Natural killer cell (primary cell): ENCODE data around the gene MYOCD. TPM values are rescaled to one million over a fixed set of nuclear protein-coding genes. Genes with fewer than 3 reads are reported as not detected.

ENCODE experiments used
- ATAC-seq, 3 donors: fragments of 150-1000 bp in 2 of 3; fragments of 200-7000 bp in 1 of 3; cut with Tn5 transposase; 1 replicate in 1 of 3; 2 replicates in 2 of 3; pipeline ENCODE4 v1.10.0; 2021; ENCODE audit warnings: mild to moderate bottlenecking in 2 of 3, moderate library complexity in 2 of 3
- DNase-seq, 2 donors: peaks; one replicate each; pipeline versions ENCODE4 v3.0.0 to v3.0.0-alpha.2; 2013 to 2021; ENCODE audit warnings: mixed read lengths in 1 of 2
- H3K27ac ChIP-seq: one replicate; pipeline ENCODE4 v1.5.1; 2013; ENCODE audit warnings: mild to moderate bottlenecking, low read length
- H3K27me3 ChIP-seq: one replicate; pipeline ENCODE4 v1.6.1; 2013; ENCODE audit warnings: low read length; ENCODE audit not compliant: control insufficient read depth, insufficient read depth
- H3K36me3 ChIP-seq: one replicate; pipeline ENCODE4 v1.6.1; 2013; ENCODE audit warnings: low read length; ENCODE audit not compliant: control insufficient read depth, insufficient read depth
- H3K4me1 ChIP-seq: one replicate; pipeline ENCODE4 v1.6.1; 2013; ENCODE audit warnings: low read length; ENCODE audit not compliant: control insufficient read depth, insufficient read depth
- H3K4me3 ChIP-seq: one replicate; pipeline ENCODE4 v1.5.1; 2013; ENCODE audit warnings: low read length
- H3K9me3 ChIP-seq: one replicate; pipeline ENCODE4 v1.6.1; 2013; ENCODE audit warnings: low read length; ENCODE audit not compliant: control insufficient read depth, insufficient read depth
- H3K27ac Mint-ChIP-seq, 2 donors: one replicate each; pipeline ENCODE4 v1.8.0; 2022; ENCODE audit warnings: mild to moderate bottlenecking in 2 of 2, mixed read lengths in 2 of 2, moderate library complexity in 1 of 2
- H3K27me3 Mint-ChIP-seq, 2 donors: one replicate each; pipeline ENCODE4 v1.8.0; 2022; ENCODE audit warnings: low read depth in 2 of 2, mixed read lengths in 2 of 2
- H3K36me3 Mint-ChIP-seq: one replicate; pipeline ENCODE4 v1.8.0; 2022; ENCODE audit warnings: mixed read lengths
- H3K4me1 Mint-ChIP-seq, 2 donors: one replicate each; pipeline ENCODE4 v1.8.0; 2022; ENCODE audit warnings: mixed read lengths in 2 of 2
- H3K4me3 Mint-ChIP-seq: one replicate; pipeline ENCODE4 v1.8.0; 2022; ENCODE audit warnings: mild to moderate bottlenecking, moderate library complexity, mixed read lengths
- H3K9me3 Mint-ChIP-seq, 2 donors: one replicate each; pipeline ENCODE4 v1.8.0; 2022; ENCODE audit warnings: mixed read lengths in 2 of 2
- CTCF ChIP-seq: fragments of 200-600 bp; IDR thresholded peaks from one replicate; pipeline ENCODE4 v1.8.0; 2022; ENCODE audit warnings: antibody characterized with exemption
- WGBS: methylation state at CpG from one replicate; pipeline ENCODE4 v1.1.7; 2013; ENCODE audit warnings: missing lambda C conversion rate; ENCODE audit not compliant: insufficient coverage; 5-methylcytosine and 5-hydroxymethylcytosine counted together
- intact Hi-C: fragments of 100-400 bp; cut with micrococcal nuclease; formaldehyde crosslinking; loops from one replicate; pipeline ENCODE4 v1.14.2; 2022
- total RNA-seq, 4 donors: library from RNA; stranded (reverse); fragments of 120-200 nt in 1 of 4; gene quantifications; one replicate each; pipeline versions ENCODE4 v1.2.3 to v1.2.4, GENCODE V29; 2013 to 2022

MYOCD gene
- total RNA-seq, 3 donors from 2014 or later (not counting 1 experiment from before 2014, with no cell fraction given): not detected

- intact Hi-C loops: no loop called here
- DNase-seq (no peak), ATAC-seq (no peak)
- H3K27ac Mint-ChIP-seq: no peak overlapping the region
- no peaks in the 10 kb centered on the region for H3K36me3 Mint-ChIP-seq
- no peaks in the 10 kb centered on the region for H3K27me3 Mint-ChIP-seq
- no peaks in the 10 kb centered on the region for H3K4me1 ChIP-seq
- H3K27me3 ChIP-seq: no peaks in the 10 kb centered on the region
- no peak overlapping the region for H3K4me3 ChIP-seq
- no peak overlapping the region for H3K4me3 Mint-ChIP-seq
- WGBS: 71% methylated on average over 4 of the region's 4 CpGs
- H3K9me3 Mint-ChIP-seq: peaks cover 3 to 7% of the 10 kb centered on the region in 2 donors
- no peak for TF ChIP-seq CTCF
- H3K27ac ChIP-seq: no peak overlapping the region
- no peaks in the 10 kb centered on the region for H3K9me3 ChIP-seq
- no peaks in the 10 kb centered on the region for H3K36me3 ChIP-seq
- no peaks in the 10 kb centered on the region for H3K4me1 Mint-ChIP-seq
Measured at GRCh38 chr17:12706070-12706469, 40.4 kb downstream of the MYOCD start.

- Histone ChIP-seq H3K36me3 (no peaks in the 10 kb centered on the region), H3K27ac (no peak overlapping the region), H3K9me3 (no peaks in the 10 kb centered on the region), H3K4me1 (no peaks in the 10 kb centered on the region), H3K4me3 (no peak overlapping the region), H3K27me3 (no peaks in the 10 kb centered on the region)
- Mint-ChIP-seq H3K4me1 (no peaks in the 10 kb centered on the region), H3K4me3 (no peak overlapping the region), H3K27me3 (no peaks in the 10 kb centered on the region), H3K36me3 (peaks cover 7% of the 10 kb centered on the region), H3K27ac (no peak overlapping the region), H3K9me3 (peaks cover 3 to 4% of the 10 kb centered on the region in 2 donors)
- intact Hi-C loops: no loop called here
- DNase-seq: no peak
- no peak for ATAC-seq
- no peak for TF ChIP-seq CTCF
Measured at GRCh38 chr17:12709063-12709462, 43.4 kb downstream of the MYOCD start.

- no peak for ATAC-seq
- WGBS: 38% methylated on average over 4 of the region's 4 CpGs
- no peak overlapping the region for H3K27ac ChIP-seq
- intact Hi-C loops: no loop called here
- no peaks in the 10 kb centered on the region for H3K4me1 ChIP-seq
- no peak for DNase-seq
- Mint-ChIP-seq H3K27ac (no peak overlapping the region), H3K27me3 (no peaks in the 10 kb centered on the region), H3K36me3 (peaks cover 7% of the 10 kb centered on the region), H3K4me1 (no peaks in the 10 kb centered on the region), H3K4me3 (no peak overlapping the region), H3K9me3 (peaks cover 3 to 7% of the 10 kb centered on the region in 2 donors)
- H3K36me3 ChIP-seq: no peaks in the 10 kb centered on the region
- H3K27me3 ChIP-seq: no peaks in the 10 kb centered on the region
- TF ChIP-seq CTCF: no peak
- H3K4me3 ChIP-seq: no peak overlapping the region
- no peaks in the 10 kb centered on the region for H3K9me3 ChIP-seq
Measured at GRCh38 chr17:12712415-12712814, 46.7 kb downstream of the MYOCD start.

- H3K27ac Mint-ChIP-seq: no peak overlapping the region
- no peak for ATAC-seq
Measured at GRCh38 chr17:12712941-12713340, 47.3 kb downstream of the MYOCD start.

More at GRCh38 chr17:12712941-12713340, 47.3 kb downstream of the MYOCD start:
- no peaks in the 10 kb centered on the region for H3K9me3 ChIP-seq
- DNase-seq: no peak
- Mint-ChIP-seq H3K4me1 (no peaks in the 10 kb centered on the region), H3K4me3 (no peak overlapping the region), H3K36me3 (peaks cover 7% of the 10 kb centered on the region), H3K9me3 (peaks cover 4 to 7% of the 10 kb centered on the region in 2 donors), H3K27me3 (no peaks in the 10 kb centered on the region)
- no peak overlapping the region for H3K4me3 ChIP-seq
- WGBS: 62% methylated on average over 2 of the region's 3 CpGs
- H3K27ac ChIP-seq: no peak overlapping the region
- no peaks in the 10 kb centered on the region for H3K4me1 ChIP-seq
- no peaks in the 10 kb centered on the region for H3K27me3 ChIP-seq
- TF ChIP-seq CTCF: no peak
- intact Hi-C loops: no loop called here
- H3K36me3 ChIP-seq: no peaks in the 10 kb centered on the region
